Activated CD4-positive, alpha-beta T cell treated with anti-CD3 and anti-CD28 coated beads for 36 hours (primary cell): ENCODE measurements around the gene SNUPN. TPM values are rescaled to one million over a fixed set of nuclear protein-coding genes. Genes with fewer than 3 reads are reported as not detected.

ENCODE experiments used
- ATAC-seq: fragments of 200-7000 bp; cut with Tn5 transposase; one replicate; pipeline ENCODE4 v1.10.0; 2021; ENCODE audit warnings: mild to moderate bottlenecking, moderate library complexity
- CTCF ChIA-PET: fragments of 350-600 bp; sonication (Branson Sonifier 250); formaldehyde crosslinking; loops from one replicate; lab custom pipeline; 2021; ENCODE audit warnings: antibody characterized with exemption; lab: Charles Lee
- POLR2A ChIA-PET: fragments of 350-600 bp; sonication (Branson Sonifier 250); formaldehyde crosslinking; loops from one replicate; lab custom pipeline; 2021; ENCODE audit warnings: antibody characterized with exemption, inconsistent platforms; lab: Charles Lee
- DNase-seq: peaks from one replicate; pipeline ENCODE4 v3.0.0-alpha.2; 2020
- H3K27ac Mint-ChIP-seq: one replicate; pipeline ENCODE4 v1.8.0; 2021; ENCODE audit warnings: mixed read lengths
- H3K27me3 Mint-ChIP-seq: one replicate; pipeline ENCODE4 v1.8.0; 2021; ENCODE audit warnings: mixed read lengths
- H3K36me3 Mint-ChIP-seq: one replicate; pipeline ENCODE4 v1.8.0; 2021; ENCODE audit warnings: low read depth, mixed read lengths
- H3K4me1 Mint-ChIP-seq: one replicate; pipeline ENCODE4 v1.8.0; 2021; ENCODE audit warnings: mixed read lengths
- H3K4me3 Mint-ChIP-seq: one replicate; pipeline ENCODE4 v1.8.0; 2021; ENCODE audit warnings: mild to moderate bottlenecking, moderate library complexity, mixed read lengths
- H3K9me3 Mint-ChIP-seq: one replicate; pipeline ENCODE4 v1.8.0; 2021; ENCODE audit warnings: low read depth, mixed read lengths
- intact Hi-C, 2 experiments: fragments of 100-400 bp; cut with DNase I in 1 of 2; cut with micrococcal nuclease in 1 of 2; formaldehyde crosslinking; loops; one replicate each; pipeline versions ENCODE4 v1.14.2 to v1.15.1; 2022 to 2024; cut with DNase I, micrococcal nuclease
- total RNA-seq, 2 experiments: library from RNA; stranded (reverse); gene quantifications; one replicate each; pipeline ENCODE4 v1.2.3, GENCODE V29; 2021

SNUPN gene
- 10 to 100 TPM; 37.4 to 40.3 TPM for total RNA-seq

DNA sequence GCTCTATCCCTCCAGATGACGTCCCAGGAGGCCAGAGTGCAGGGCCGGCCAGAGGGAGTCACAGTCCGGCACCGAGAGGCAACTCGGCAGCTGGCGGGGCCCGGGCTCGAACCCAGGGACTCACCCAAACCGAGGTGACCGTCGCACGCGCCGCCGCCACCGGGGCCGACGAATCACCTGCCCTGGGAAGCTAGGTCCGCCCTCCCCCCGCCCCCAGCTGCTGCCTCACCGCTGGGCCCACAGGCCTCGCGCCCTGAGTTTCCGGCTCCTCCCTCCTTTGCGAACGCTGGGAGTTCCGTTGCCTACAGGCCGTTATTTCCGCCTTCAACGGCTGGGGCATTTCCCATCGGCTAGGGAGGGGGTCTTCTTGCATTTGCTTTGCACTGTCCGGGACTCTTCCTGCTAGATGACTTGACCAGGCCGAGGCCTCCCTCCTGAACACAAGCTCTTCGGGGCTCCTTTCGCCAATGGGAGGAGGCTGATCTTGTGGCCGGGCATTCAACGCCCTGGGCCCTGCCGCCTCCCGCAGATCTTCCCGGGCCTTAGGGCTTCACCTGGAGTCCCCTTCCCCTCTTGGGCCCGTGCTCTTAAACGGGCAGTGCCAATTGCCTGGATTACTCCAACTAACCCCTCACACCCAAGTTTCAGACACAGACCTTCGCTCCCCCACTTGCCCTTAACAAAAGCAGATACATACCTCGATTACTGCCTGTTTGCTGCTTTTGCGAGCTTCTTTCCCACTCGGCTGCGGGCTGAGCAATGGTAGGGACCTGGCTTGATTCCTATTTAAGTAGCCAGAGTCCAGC lies at the start of gene SNUPN:
SNUPN (minus strand) TSS at position 184 of the 806 bp plus-strand sequence. CDS start 4,674 bp downstream, outside the sequence.
- no peaks in the 10 kb centered on the region for H3K27me3 Mint-ChIP-seq
- H3K4me3 Mint-ChIP-seq = peak within 1 kb of the TSS; percentile 93
- CTCF ChIA-PET = interaction anchor here (0.5 to 3.2 kb wide), 12 partner anchors 9 to 258 kb away, joined by 3 to 21 read pairs (median 6); partner anchors contain the start of genes IMP3, MAN2C1, SIN3A and SNX33
- POLR2A ChIA-PET = interaction anchor here (0.5 to 2.2 kb wide), 11 partner anchors 14 to 278 kb away, joined by 3 to 18 read pairs (median 6); partner anchors contain the start of genes IMP3, MAN2C1 and SIN3A
- H3K27ac Mint-ChIP-seq = peak within 1 kb of the TSS; percentile 99
- peaks cover 6% of the 10 kb centered on the region for H3K36me3 Mint-ChIP-seq
- intact Hi-C loops = loop anchor here (1.0 to 10.0 kb wide), 10 partner anchors 15 to 1221 kb away; partner anchors contain the start of genes IMP3 (in 2 of the 2), MAN2C1 (in 2 of the 2), ARID3B (in 1 of the 2) and COX5A (in 1 of the 2)
- ATAC-seq = peak; percentile 88
- H3K9me3 Mint-ChIP-seq = no peaks in the 10 kb centered on the region
- peak; percentile 97 for DNase-seq
- peaks cover 45% of the 10 kb centered on the region for H3K4me1 Mint-ChIP-seq

DNA sequence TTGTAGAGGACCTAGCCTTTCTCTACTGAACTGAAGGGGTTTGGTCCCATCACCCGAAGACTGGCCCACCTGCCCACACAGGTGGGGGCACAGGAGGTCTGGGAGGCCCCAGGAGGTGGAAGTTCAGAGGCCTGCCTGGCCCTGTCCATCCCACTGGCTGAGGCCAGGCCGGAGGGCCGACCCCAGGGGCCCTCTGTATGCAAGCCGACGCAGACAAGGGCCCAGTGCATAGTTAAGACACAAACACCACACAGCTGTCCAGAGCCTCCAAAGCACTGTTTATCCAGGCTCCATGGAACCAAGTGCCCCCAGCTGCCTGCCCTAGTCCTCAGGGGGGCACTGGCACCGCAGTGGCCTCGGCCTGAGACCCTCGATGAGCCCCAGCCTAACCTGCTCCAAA lies 48.8 kb upstream of the SNUPN start:
- DNase-seq = no peak
- Mint-ChIP-seq H3K27ac (no peak overlapping the region), H3K4me1 (no peaks in the 10 kb centered on the region), H3K36me3 (no peaks in the 10 kb centered on the region), H3K4me3 (no peak overlapping the region), H3K9me3 (no peaks in the 10 kb centered on the region), H3K27me3 (no peaks in the 10 kb centered on the region)
- CTCF ChIA-PET = no interaction called here
- POLR2A ChIA-PET = no interaction called here
- ATAC-seq = no peak
- intact Hi-C loops = no loop called here

- H3K27me3 Mint-ChIP-seq = no peaks in the 10 kb centered on the region
- no peak overlapping the region for H3K27ac Mint-ChIP-seq
- intact Hi-C loops = no loop called here
- no peak for ATAC-seq
- H3K9me3 Mint-ChIP-seq = no peaks in the 10 kb centered on the region
- no peak for DNase-seq
- no peak overlapping the region for H3K4me3 Mint-ChIP-seq
- H3K36me3 Mint-ChIP-seq = no peaks in the 10 kb centered on the region
- H3K4me1 Mint-ChIP-seq = peaks cover 4% of the 10 kb centered on the region
- ChIA-PET POLR2A (no interaction called here), CTCF (no interaction called here)
Observed at GRCh38 chr15:75673426-75674235, 48.1 kb upstream of the SNUPN start.

GRCh38 chr15:75672646-75673425 lies 47.3 kb upstream of the SNUPN start:
- CTCF ChIA-PET = no interaction called here
- no peak overlapping the region for H3K27ac Mint-ChIP-seq

GRCh38 chr15:75671730-75672602 lies 46.4 kb upstream of the SNUPN start:
- ChIA-PET POLR2A (no interaction called here), CTCF (interaction anchor here (0.7 kb wide), 1 partner anchor 522 kb away, joined by 3 read pairs; no protein-coding TSS in a partner anchor)
- DNase-seq (no peak), ATAC-seq (no peak)
- H3K36me3 Mint-ChIP-seq = no peaks in the 10 kb centered on the region
- intact Hi-C loops = no loop called here
- no peak overlapping the region for H3K27ac Mint-ChIP-seq
- no peaks in the 10 kb centered on the region for H3K27me3 Mint-ChIP-seq
- no peaks in the 10 kb centered on the region for H3K9me3 Mint-ChIP-seq
- peaks cover 4% of the 10 kb centered on the region for H3K4me1 Mint-ChIP-seq
- no peak overlapping the region for H3K4me3 Mint-ChIP-seq

More at GRCh38 chr15:75672646-75673425, 47.3 kb upstream of the SNUPN start:
- peaks cover 4% of the 10 kb centered on the region for H3K4me1 Mint-ChIP-seq
- H3K9me3 Mint-ChIP-seq = no peaks in the 10 kb centered on the region
- no peak for DNase-seq
- no peak for ATAC-seq
- H3K4me3 Mint-ChIP-seq = no peak overlapping the region
- no peaks in the 10 kb centered on the region for H3K36me3 Mint-ChIP-seq
- intact Hi-C loops = no loop called here
- POLR2A ChIA-PET = no interaction called here
- H3K27me3 Mint-ChIP-seq = no peaks in the 10 kb centered on the region

DNA sequence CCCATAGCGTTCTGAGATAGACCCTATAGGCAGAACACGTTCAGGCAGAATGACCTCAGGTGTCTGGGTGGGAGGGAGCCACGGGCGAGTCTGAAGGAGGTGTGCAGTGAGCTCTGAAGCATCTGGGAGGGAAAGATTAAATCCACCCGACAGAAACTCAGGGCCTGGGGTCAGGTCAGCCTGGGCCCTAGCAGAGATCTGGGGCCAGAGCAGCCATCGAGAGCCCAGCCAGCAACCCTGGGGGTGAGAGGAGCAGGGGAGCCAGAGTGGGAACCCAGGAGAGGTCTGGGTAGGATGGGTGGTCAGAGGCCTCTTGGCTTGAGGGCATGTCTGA lies 44.3 kb upstream of the SNUPN start:
- CTCF ChIA-PET = no interaction called here
- no peaks in the 10 kb centered on the region for H3K27me3 Mint-ChIP-seq
- no peak for ATAC-seq

GRCh38 chr15:75669191-75669878 lies 43.8 kb upstream of the SNUPN start:
- Mint-ChIP-seq H3K4me1 (peaks cover 4% of the 10 kb centered on the region), H3K27ac (no peak overlapping the region), H3K27me3 (no peaks in the 10 kb centered on the region), H3K36me3 (no peaks in the 10 kb centered on the region), H3K9me3 (no peaks in the 10 kb centered on the region), H3K4me3 (no peak overlapping the region)
- intact Hi-C loops = no loop called here
- ATAC-seq (peak; percentile 81), DNase-seq (peak; percentile 34)
- POLR2A ChIA-PET = no interaction called here
- CTCF ChIA-PET = interaction anchor here (0.6 kb wide), 1 partner anchor 15 kb away, joined by 3 read pairs; no protein-coding TSS in a partner anchor

More for the DNA sequence above, 44.3 kb upstream of the SNUPN start:
- H3K4me1 Mint-ChIP-seq = peaks cover 4% of the 10 kb centered on the region
- H3K9me3 Mint-ChIP-seq = no peaks in the 10 kb centered on the region
- intact Hi-C loops = no loop called here
- H3K4me3 Mint-ChIP-seq = no peak overlapping the region
- no peaks in the 10 kb centered on the region for H3K36me3 Mint-ChIP-seq
- POLR2A ChIA-PET = no interaction called here
- DNase-seq = no peak
- no peak overlapping the region for H3K27ac Mint-ChIP-seq

GRCh38 chr15:75666823-75667501 lies 41.4 kb upstream of the SNUPN start:
- no peak overlapping the region for H3K27ac Mint-ChIP-seq
- ATAC-seq = no peak
- H3K9me3 Mint-ChIP-seq = no peaks in the 10 kb centered on the region
- intact Hi-C loops = no loop called here
- ChIA-PET CTCF (no interaction called here), POLR2A (no interaction called here)
- no peak overlapping the region for H3K4me3 Mint-ChIP-seq
- H3K36me3 Mint-ChIP-seq = no peaks in the 10 kb centered on the region
- no peaks in the 10 kb centered on the region for H3K27me3 Mint-ChIP-seq
- DNase-seq = no peak
- H3K4me1 Mint-ChIP-seq = peaks cover 4% of the 10 kb centered on the region

- DNase-seq = no peak
- no peaks in the 10 kb centered on the region for H3K36me3 Mint-ChIP-seq
- CTCF ChIA-PET = no interaction called here
- intact Hi-C loops = no loop called here
- H3K4me3 Mint-ChIP-seq = no peak overlapping the region
- no peak overlapping the region for H3K27ac Mint-ChIP-seq
- H3K4me1 Mint-ChIP-seq = peaks cover under 1% of the 10 kb centered on the region
- H3K9me3 Mint-ChIP-seq = no peaks in the 10 kb centered on the region
- ATAC-seq = no peak
- H3K27me3 Mint-ChIP-seq = no peaks in the 10 kb centered on the region
- POLR2A ChIA-PET = no interaction called here
Observed at GRCh38 chr15:75663931-75664421, 38.5 kb upstream of the SNUPN start.
